HepG2 (cell line): ENCODE measurements around the gene GLTPD2. TPM values are rescaled to one million over a fixed set of nuclear protein-coding genes. Genes with fewer than 3 reads are reported as not detected.

ENCODE experiments used
- BORCS8-MEF2B ChIP-seq: sonication (generic); formaldehyde crosslinking; IDR thresholded peaks from 2 replicates; pipeline ENCODE4 v1.8.0; 2022; ENCODE audit warnings: mild to moderate bottlenecking, missing genetic modification reagents
- DPF2 ChIP-seq: sonication (generic); formaldehyde crosslinking; IDR thresholded peaks from 2 replicates; pipeline ENCODE4 v1.4.0; 2020; ENCODE audit warnings: mild to moderate bottlenecking, low read depth, missing genetic modification reagents, borderline replicate concordance
- EHMT2 ChIP-seq: fragments of 200-600 bp; sonication (generic); IDR thresholded peaks from 2 replicates; pipeline ENCODE4 v1.7.0; 2017; ENCODE audit warnings: antibody characterized with exemption, low read depth, low read length, borderline replicate concordance
- ELF1 ChIP-seq: sonication (generic); formaldehyde crosslinking; IDR thresholded peaks from 2 replicates; pipeline ENCODE4 v1.4.0; 2020; ENCODE audit warnings: missing genetic modification reagents
- NAIF1 ChIP-seq: sonication (generic); formaldehyde crosslinking; IDR thresholded peaks from 2 replicates; pipeline ENCODE4 v1.5.0; 2020; ENCODE audit warnings: mild to moderate bottlenecking, missing genetic modification reagents, borderline replicate concordance
- POLR2AphosphoS2 ChIP-seq: IDR thresholded peaks from 2 replicates; pipeline ENCODE4 v1.6.1; 2011; ENCODE audit warnings: low read depth, low read length, improper control_type of control experiment
- SKI ChIP-seq: fragments of 450-650 bp; IDR thresholded peaks from one replicate; pipeline ENCODE4 v1.6.1; 2018; ENCODE audit warnings: mild to moderate bottlenecking; ENCODE audit not compliant: partially characterized antibody
- SOX5 ChIP-seq: IDR thresholded peaks from 2 replicates; pipeline ENCODE4 v1.6.1; 2016; ENCODE audit warnings: borderline replicate concordance
- ZBTB7B ChIP-seq: sonication (generic); formaldehyde crosslinking; IDR thresholded peaks from 2 replicates; pipeline ENCODE4 v1.4.0; 2020; ENCODE audit warnings: missing genetic modification reagents
- ZFP36L2 ChIP-seq: sonication (generic); formaldehyde crosslinking; IDR thresholded peaks from 2 replicates; pipeline ENCODE4 v1.4.0; 2020; ENCODE audit warnings: missing genetic modification reagents
- ZFP90 ChIP-seq: sonication (generic); formaldehyde crosslinking; IDR thresholded peaks from 2 replicates; pipeline ENCODE4 v1.8.0; 2022; ENCODE audit warnings: missing genetic modification reagents, mild to moderate bottlenecking, inconsistent platforms, borderline replicate concordance
- ZNF136 ChIP-seq: sonication (generic); formaldehyde crosslinking; IDR thresholded peaks from 2 replicates; pipeline ENCODE4 v1.8.1; 2022; ENCODE audit warnings: low read depth, mild to moderate bottlenecking, moderate library complexity, missing genetic modification reagents
- ZNF224 ChIP-seq: sonication (generic); formaldehyde crosslinking; IDR thresholded peaks from 2 replicates; pipeline ENCODE4 v1.5.0; 2020; ENCODE audit warnings: mild to moderate bottlenecking, missing genetic modification reagents
- ZNF331 ChIP-seq: sonication (generic); formaldehyde crosslinking; IDR thresholded peaks from 2 replicates; pipeline ENCODE4 v1.4.0; 2020; ENCODE audit warnings: missing genetic modification reagents
- ZNF451 ChIP-seq: sonication (generic); formaldehyde crosslinking; IDR thresholded peaks from 2 replicates; pipeline ENCODE4 v1.5.0; 2020; ENCODE audit warnings: mild to moderate bottlenecking, missing genetic modification reagents
- ZNF556 ChIP-seq: sonication (generic); formaldehyde crosslinking; IDR thresholded peaks from 2 replicates; pipeline ENCODE4 v1.4.0; 2020; ENCODE audit warnings: mild to moderate bottlenecking, missing genetic modification reagents, borderline replicate concordance
- ZNF589 ChIP-seq: sonication (generic); formaldehyde crosslinking; conservative IDR thresholded peaks from 2 replicates; pipeline ENCODE4 v1.8.0; 2022; ENCODE audit warnings: mild to moderate bottlenecking, moderate library complexity, missing genetic modification reagents
- ZNF616 ChIP-seq: sonication (generic); formaldehyde crosslinking; IDR thresholded peaks from 2 replicates; pipeline ENCODE4 v1.5.0; 2020; ENCODE audit warnings: low read depth, mild to moderate bottlenecking, missing genetic modification reagents
- ZNF674 ChIP-seq: sonication (generic); formaldehyde crosslinking; IDR thresholded peaks from 2 replicates; pipeline ENCODE4 v1.5.0; 2020; ENCODE audit warnings: low read depth, mild to moderate bottlenecking, missing genetic modification reagents
- ZNF703 ChIP-seq: sonication (generic); formaldehyde crosslinking; IDR thresholded peaks from 2 replicates; pipeline ENCODE4 v1.5.1; 2020; ENCODE audit warnings: missing genetic modification reagents, mild to moderate bottlenecking, moderate library complexity, borderline replicate concordance
- ZNF790 ChIP-seq: sonication (generic); formaldehyde crosslinking; IDR thresholded peaks from 2 replicates; pipeline ENCODE4 v1.8.0; 2022; ENCODE audit warnings: missing genetic modification reagents, mild to moderate bottlenecking, borderline replicate concordance
- polyA plus RNA-seq, 8 experiments: library from polyadenylated mRNA; depleted of rRNA in 3 of 8; stranded (reverse) in 7 of 8; unstranded in 1 of 8; fragments of >200 nt; fragmentation: Illumina TruSeq in 4 of 8; extraction: Trizol in 4 of 8; gene quantifications; 2 replicates each; pipeline versions ENCODE4 v1.2.1 to v1.2.3, GENCODE V29; 2011 to 2016; ENCODE audit warnings: low read depth in 4 of 8, missing spikeins in 1 of 8, mixed read lengths in 1 of 8; ENCODE audit not compliant: insufficient read depth in 1 of 8
- total RNA-seq, 5 experiments: library from RNA; depleted of rRNA; stranded (reverse); fragments of >200 nt; fragmentation: Illumina TruSeq; extraction: Trizol; gene quantifications; 2 replicates each; pipeline ENCODE4 v1.2.3, GENCODE V29; 2016; ENCODE audit warnings: low read depth in 1 of 5
- TF ChIP-seq, protein P1 (sequence below): sonication (generic); formaldehyde crosslinking; IDR thresholded peaks from 2 replicates; pipeline ENCODE4 v1.4.0; 2020; ENCODE audit warnings: missing genetic modification reagents
- TF ChIP-seq, protein P2 (sequence below): sonication (generic); formaldehyde crosslinking; IDR thresholded peaks from 2 replicates; pipeline ENCODE4 v1.8.1; 2022; ENCODE audit warnings: low read depth, mild to moderate bottlenecking, missing genetic modification reagents

Gene GLTPD2
- total and polyA plus RNA-seq, 2 of the 13 experiments (the other 11 are each of a cell fraction or from before 2014, with no cell fraction given): 7.5 to 12.9 TPM

DNA sequence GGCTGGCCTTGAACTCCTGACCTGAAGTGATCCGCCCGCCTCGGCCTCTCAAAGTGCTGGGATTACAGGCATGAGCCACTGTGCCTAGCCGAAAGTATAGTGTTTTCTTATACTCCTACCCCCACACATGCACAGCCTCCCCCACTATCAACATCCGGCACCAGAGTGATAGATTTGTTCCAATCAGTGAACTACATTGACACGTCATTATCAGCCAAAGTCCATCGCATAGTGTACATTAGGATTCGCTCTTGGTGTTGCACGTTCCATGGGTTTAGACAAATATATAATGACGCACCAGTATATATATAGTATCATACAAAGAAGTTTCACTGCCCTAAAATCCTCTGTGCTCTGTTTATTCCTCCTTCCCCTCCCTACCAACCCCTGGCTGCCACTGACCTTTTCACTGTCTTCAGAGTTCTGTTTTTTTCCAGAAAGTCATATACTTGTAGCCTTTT is 29.0 kb upstream of the GLTPD2 start (continued):
- TF ChIP-seq, protein P1, sequence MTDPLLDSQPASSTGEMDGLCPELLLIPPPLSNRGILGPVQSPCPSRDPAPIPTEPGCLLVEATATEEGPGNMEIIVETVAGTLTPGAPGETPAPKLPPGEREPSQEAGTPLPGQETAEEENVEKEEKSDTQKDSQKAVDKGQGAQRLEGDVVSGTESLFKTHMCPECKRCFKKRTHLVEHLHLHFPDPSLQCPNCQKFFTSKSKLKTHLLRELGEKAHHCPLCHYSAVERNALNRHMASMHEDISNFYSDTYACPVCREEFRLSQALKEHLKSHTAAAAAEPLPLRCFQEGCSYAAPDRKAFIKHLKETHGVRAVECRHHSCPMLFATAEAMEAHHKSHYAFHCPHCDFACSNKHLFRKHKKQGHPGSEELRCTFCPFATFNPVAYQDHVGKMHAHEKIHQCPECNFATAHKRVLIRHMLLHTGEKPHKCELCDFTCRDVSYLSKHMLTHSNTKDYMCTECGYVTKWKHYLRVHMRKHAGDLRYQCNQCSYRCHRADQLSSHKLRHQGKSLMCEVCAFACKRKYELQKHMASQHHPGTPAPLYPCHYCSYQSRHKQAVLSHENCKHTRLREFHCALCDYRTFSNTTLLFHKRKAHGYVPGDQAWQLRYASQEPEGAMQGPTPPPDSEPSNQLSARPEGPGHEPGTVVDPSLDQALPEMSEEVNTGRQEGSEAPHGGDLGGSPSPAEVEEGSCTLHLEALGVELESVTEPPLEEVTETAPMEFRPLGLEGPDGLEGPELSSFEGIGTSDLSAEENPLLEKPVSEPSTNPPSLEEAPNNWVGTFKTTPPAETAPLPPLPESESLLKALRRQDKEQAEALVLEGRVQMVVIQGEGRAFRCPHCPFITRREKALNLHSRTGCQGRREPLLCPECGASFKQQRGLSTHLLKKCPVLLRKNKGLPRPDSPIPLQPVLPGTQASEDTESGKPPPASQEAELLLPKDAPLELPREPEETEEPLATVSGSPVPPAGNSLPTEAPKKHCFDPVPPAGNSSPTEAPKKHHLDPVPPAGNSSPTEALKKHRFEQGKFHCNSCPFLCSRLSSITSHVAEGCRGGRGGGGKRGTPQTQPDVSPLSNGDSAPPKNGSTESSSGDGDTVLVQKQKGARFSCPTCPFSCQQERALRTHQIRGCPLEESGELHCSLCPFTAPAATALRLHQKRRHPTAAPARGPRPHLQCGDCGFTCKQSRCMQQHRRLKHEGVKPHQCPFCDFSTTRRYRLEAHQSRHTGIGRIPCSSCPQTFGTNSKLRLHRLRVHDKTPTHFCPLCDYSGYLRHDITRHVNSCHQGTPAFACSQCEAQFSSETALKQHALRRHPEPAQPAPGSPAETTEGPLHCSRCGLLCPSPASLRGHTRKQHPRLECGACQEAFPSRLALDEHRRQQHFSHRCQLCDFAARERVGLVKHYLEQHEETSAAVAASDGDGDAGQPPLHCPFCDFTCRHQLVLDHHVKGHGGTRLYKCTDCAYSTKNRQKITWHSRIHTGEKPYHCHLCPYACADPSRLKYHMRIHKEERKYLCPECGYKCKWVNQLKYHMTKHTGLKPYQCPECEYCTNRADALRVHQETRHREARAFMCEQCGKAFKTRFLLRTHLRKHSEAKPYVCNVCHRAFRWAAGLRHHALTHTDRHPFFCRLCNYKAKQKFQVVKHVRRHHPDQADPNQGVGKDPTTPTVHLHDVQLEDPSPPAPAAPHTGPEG: no peak
- TF ChIP-seq ZNF556 (CRISPR knock-in tag) (peak; percentile 83; the same call in 1 of the 2 replicates), ELF1 (CRISPR knock-in tag) (no peak; the same call in 1 of the 2 replicates), ZFP36L2 (CRISPR knock-in tag) (no peak), ZFP90 (CRISPR knock-in tag) (peak; percentile 63; the same call in 1 of the 2 replicates), SKI (peak; percentile 49), POLR2AphosphoS2 (no peak), ZNF790 (CRISPR knock-in tag) (no peak), ZNF136 (CRISPR knock-in tag) (no peak), NAIF1 (CRISPR knock-in tag) (0 out of 2 replicates have a peak, but pooled peaks have one; percentile 37), SOX5 (CRISPR knock-in tag) (peak; percentile 86; the same call in 1 of the 2 replicates), ZNF589 (CRISPR knock-in tag) (0 out of 2 replicates have a peak, but pooled peaks have one; percentile 79), ZNF703 (CRISPR knock-in tag) (no peak), ZNF224 (no peak), ZNF616 (CRISPR knock-in tag) (no peak), ZNF674 (CRISPR knock-in tag) (no peak), EHMT2 (0 out of 2 replicates have a peak, but pooled peaks have one; percentile 22), DPF2 (CRISPR knock-in tag) (peak; percentile 93), ZNF451 (CRISPR knock-in tag) (no peak), ZNF331 (CRISPR knock-in tag) (peak; percentile 88; the same call in 1 of the 2 replicates), ZBTB7B (CRISPR knock-in tag) (peak; percentile 70; the same call in 1 of the 2 replicates), BORCS8-MEF2B (CRISPR knock-in tag) (no peak)
- TF ChIP-seq, protein P2, sequence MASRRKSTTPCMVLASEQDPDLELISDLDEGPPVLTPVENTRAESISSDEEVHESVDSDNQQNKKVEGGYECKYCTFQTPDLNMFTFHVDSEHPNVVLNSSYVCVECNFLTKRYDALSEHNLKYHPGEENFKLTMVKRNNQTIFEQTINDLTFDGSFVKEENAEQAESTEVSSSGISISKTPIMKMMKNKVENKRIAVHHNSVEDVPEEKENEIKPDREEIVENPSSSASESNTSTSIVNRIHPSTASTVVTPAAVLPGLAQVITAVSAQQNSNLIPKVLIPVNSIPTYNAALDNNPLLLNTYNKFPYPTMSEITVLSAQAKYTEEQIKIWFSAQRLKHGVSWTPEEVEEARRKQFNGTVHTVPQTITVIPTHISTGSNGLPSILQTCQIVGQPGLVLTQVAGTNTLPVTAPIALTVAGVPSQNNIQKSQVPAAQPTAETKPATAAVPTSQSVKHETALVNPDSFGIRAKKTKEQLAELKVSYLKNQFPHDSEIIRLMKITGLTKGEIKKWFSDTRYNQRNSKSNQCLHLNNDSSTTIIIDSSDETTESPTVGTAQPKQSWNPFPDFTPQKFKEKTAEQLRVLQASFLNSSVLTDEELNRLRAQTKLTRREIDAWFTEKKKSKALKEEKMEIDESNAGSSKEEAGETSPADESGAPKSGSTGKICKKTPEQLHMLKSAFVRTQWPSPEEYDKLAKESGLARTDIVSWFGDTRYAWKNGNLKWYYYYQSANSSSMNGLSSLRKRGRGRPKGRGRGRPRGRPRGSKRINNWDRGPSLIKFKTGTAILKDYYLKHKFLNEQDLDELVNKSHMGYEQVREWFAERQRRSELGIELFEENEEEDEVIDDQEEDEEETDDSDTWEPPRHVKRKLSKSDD (CRISPR knock-in tag): 0 out of 2 replicates have a peak, but pooled peaks have one; percentile 52
